Ectodermal cell (in vitro differentiated cells): ENCODE data around the gene CNRIP1.
"Not testable (repeated sequence)": the region's sequence is repeated elsewhere in the genome, so short reads cannot be mapped to it uniquely, and the experiment has no call there.

ENCODE experiments used
- H3K27ac ChIP-seq: 2 replicates; pipeline ENCODE4 v1.7.0; 2013; ENCODE audit warnings: mild to moderate bottlenecking, low read depth, low read length; ENCODE audit not compliant: insufficient read depth, poor library complexity, severe bottlenecking
- H3K27me3 ChIP-seq: 2 replicates; pipeline ENCODE4 v1.7.0; 2013; ENCODE audit warnings: mild to moderate bottlenecking, low read length; ENCODE audit not compliant: insufficient read depth, control insufficient read depth, poor library complexity, severe bottlenecking
- H3K36me3 ChIP-seq: one replicate; pipeline ENCODE4 v1.7.0; 2013; ENCODE audit warnings: low read length; ENCODE audit not compliant: control insufficient read depth, insufficient read depth
- H3K4me1 ChIP-seq: one replicate; pipeline ENCODE4 v1.7.0; 2013; ENCODE audit warnings: low read length; ENCODE audit not compliant: control insufficient read depth, insufficient read depth
- H3K4me3 ChIP-seq: 2 replicates; pipeline ENCODE4 v1.7.0; 2013; ENCODE audit warnings: low read depth, low read length, control low read depth; ENCODE audit not compliant: insufficient read depth
- H3K9me3 ChIP-seq: 2 replicates; pipeline ENCODE4 v1.7.0; 2013; ENCODE audit warnings: mild to moderate bottlenecking, low read length, moderate library complexity; ENCODE audit not compliant: control insufficient read depth
- WGBS, 2 experiments: methylation state at CpG; one replicate each; pipeline ENCODE4 v1.1.7; 2013; ENCODE audit warnings: missing lambda C conversion rate in 2 of 2; 5-methylcytosine and 5-hydroxymethylcytosine counted together

CNRIP1 gene

DNA sequence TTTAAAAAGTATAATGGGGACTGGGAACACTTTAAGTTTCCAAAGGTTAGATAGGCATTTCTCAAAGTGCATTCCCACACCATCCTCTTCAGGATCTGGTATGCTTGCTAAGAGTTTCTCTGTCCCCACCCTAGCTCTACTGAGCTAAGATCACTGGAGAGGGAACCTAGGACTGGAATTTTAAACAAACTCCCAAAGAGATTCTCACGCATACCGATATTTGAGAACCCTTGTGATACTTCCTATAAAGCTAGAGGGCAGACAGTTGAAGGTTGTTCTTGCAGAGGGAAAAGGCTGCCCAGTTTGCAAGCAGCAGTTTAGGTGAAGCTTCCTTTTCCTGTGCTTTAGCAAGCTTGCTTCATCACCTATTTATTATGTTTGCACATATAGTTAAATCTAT lies 3.6 kb downstream of the CNRIP1 start:
- 69 to 80% methylated on average over 2 of the region's 2 CpGs for WGBS, 2 experiments
- Histone ChIP-seq H3K27ac (no peak overlapping the region), H3K36me3 (no peaks in the 10 kb centered on the region), H3K4me3 (no peak overlapping the region), H3K27me3 (peaks cover 46% of the 10 kb centered on the region), H3K9me3 (no peaks in the 10 kb centered on the region), H3K4me1 (peaks cover 12% of the 10 kb centered on the region)

DNA sequence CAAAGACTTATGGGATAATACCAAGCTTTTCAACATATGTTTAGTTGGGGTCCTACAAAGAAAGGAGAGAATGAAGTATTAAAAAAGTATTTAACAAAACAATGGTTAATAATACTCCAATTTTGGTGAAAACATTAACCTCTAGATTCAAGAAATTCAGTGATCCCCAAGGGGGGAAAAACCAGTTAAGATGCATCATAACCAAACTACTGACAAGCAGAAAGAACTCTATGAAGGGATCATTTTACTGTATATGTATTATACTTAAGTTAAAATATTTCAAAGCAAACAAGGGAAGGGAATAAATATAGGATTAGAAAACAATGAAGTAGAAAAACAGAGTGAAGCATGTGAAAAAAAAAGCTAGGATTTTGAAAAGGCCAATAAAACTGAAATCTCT lies 8.7 kb downstream of the CNRIP1 start:
- Histone ChIP-seq H3K27me3 (no peaks in the 10 kb centered on the region), H3K4me1 (no peaks in the 10 kb centered on the region), H3K36me3 (no peaks in the 10 kb centered on the region), H3K4me3 (no peak overlapping the region), H3K9me3 (no peaks in the 10 kb centered on the region), H3K27ac (no peak overlapping the region)

DNA sequence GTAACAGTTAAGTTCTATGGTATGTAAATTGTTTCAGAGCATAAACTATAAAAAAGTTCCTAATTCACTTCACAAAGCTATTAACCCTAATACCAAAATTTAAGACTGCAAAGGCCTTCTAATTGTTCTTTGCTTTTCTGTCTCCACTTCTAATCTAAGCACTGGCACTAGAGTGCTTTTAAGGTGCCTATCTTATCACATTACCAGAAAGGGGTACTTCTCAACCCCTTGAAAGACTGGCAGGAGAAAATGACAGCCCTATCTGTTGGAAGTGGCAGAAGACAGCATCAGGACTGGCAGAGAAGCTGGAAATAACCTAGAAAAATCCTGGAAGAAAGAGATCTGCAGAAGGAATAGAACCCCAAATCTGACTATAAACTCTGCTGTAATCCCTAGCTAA lies 10.3 kb downstream of the CNRIP1 start:
- no peaks in the 10 kb centered on the region for H3K27me3 ChIP-seq

DNA sequence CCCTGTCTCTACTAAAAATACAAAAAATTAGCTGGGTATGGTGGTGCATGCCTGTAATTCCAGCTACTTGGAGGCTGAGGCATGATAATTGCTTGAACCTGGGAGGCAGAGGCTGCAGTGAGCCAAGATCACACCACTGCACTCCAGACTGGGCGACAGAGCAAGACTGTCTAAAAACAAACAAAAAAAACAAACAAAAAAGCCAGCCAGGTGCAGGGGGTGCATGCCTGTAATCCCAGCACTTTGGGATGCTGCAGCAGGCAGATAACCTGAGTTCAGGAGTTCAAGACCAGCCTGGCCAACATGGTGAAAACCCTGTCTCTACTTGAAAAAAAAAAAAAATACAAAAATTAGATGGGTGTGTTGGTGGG lies 15.9 kb downstream of the CNRIP1 start:
- not testable (repeated sequence) for H3K27me3 ChIP-seq, H3K9me3 ChIP-seq, H3K4me3 ChIP-seq, H3K36me3 ChIP-seq, H3K27ac ChIP-seq, H3K4me1 ChIP-seq
- WGBS, 2 experiments = 83 to 89% methylated on average over 1 of the region's 1 CpG

More for the DNA sequence above, 10.3 kb downstream of the CNRIP1 start:
- H3K9me3 ChIP-seq = no peaks in the 10 kb centered on the region
- no peaks in the 10 kb centered on the region for H3K36me3 ChIP-seq
- H3K27ac ChIP-seq = no peak overlapping the region
- H3K4me1 ChIP-seq = no peaks in the 10 kb centered on the region
- H3K4me3 ChIP-seq = no peak overlapping the region

DNA sequence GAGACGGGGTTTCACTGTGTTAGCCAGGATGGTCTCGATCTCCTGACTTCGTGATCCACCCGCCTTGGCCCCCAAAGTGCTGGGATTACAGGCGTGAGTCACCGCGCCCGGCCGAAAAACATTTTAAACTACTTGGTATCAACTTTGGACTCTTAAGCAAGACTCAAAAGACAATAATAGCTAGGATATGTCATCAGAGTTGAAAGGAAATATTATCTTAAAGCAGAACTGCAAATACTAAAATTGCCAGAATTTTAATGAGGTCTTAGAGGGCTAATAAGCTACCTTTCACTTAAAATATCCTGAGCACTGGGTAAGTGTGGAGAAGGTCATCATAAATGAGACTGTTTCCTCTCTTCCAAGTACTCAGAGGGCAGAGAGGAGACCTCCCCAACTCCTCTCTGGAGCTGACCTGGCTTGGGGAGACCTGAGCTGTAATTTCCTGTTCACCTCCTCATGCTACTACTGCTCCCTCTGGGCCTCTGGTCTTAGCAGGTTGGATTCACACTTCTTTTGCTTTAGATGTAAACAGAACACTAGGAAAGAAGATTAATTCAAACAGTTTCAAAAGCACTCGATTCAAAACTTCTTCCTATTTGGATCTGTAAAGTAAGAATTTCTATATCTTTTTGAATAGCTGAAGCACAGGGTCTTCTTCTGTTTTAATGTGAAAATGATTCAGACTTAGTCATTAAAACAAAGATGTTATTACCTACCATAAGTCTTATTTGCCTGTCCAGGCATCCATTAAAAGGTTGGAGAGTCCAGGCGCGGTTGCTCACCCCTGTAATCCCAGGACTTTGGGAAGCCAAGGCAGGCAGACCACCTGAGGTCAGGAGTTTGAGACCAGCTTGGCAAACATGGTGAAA lies 16.5 kb downstream of the CNRIP1 start:
- no peaks in the 10 kb centered on the region for H3K4me1 ChIP-seq
- no peak overlapping the region for H3K27ac ChIP-seq
- no peaks in the 10 kb centered on the region for H3K36me3 ChIP-seq
- H3K9me3 ChIP-seq = no peaks in the 10 kb centered on the region
- H3K27me3 ChIP-seq = no peaks in the 10 kb centered on the region
- 77 to 91% methylated on average over 10 to 11 of the region's 12 CpGs for WGBS, 2 experiments
- H3K4me3 ChIP-seq = no peak overlapping the region

DNA sequence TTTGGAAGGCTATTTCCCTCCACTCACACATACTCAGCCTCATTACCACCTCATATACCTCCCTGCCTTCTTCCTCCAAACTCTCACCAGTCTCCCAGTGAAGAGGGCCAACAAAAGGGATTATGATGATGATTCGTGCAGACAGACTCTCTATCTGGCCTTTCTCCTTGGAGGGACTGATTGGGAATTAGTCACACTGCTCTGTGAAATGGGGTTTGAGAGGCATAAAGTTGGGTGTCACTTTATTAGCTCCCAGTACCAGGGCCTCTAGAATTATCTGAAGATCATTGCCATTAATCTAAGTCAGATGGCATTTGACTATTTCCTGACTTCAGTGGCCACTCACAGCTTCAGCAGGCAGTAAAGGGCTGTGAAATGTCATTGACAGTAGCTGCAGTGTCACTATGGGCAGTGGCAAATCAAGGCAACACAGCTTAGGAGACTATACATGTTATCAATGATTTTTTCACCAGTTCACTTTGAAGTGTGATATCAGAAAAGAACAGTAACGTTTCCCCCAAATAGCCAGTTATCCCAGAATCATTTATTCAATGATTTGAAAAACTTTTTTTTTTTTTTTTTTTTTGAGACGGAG lies 17.4 kb downstream of the CNRIP1 start:
- H3K27ac ChIP-seq = no peak overlapping the region
- H3K4me3 ChIP-seq = no peak overlapping the region
- no peaks in the 10 kb centered on the region for H3K4me1 ChIP-seq
- H3K9me3 ChIP-seq = no peaks in the 10 kb centered on the region
- no peaks in the 10 kb centered on the region for H3K27me3 ChIP-seq
- H3K36me3 ChIP-seq = no peaks in the 10 kb centered on the region
- WGBS, 2 experiments = 83 to 92% methylated on average over 1 to 2 of the region's 3 CpGs

DNA sequence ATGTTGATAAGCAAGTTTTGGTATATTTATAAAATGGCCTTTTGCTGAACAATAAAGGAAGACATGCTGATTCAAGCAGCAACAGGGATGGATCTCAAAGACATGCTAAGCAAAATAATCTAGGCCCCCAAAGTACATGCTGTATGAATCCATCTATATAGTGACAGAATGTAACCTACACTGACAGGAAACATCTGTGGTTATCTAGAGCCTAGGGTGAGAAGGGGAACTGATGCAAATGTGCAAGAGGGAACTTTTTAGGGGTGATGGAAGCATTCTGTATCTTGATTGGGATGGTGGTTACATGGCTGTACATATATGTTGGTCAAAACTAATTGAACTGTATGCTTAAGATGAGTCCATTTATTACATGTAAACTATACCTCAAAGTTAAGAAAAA lies 24.2 kb downstream of the CNRIP1 start:
- Histone ChIP-seq H3K9me3 (no peaks in the 10 kb centered on the region), H3K4me1 (no peaks in the 10 kb centered on the region), H3K27me3 (no peaks in the 10 kb centered on the region), H3K4me3 (no peak overlapping the region), H3K36me3 (no peaks in the 10 kb centered on the region), H3K27ac (no peak overlapping the region)

DNA sequence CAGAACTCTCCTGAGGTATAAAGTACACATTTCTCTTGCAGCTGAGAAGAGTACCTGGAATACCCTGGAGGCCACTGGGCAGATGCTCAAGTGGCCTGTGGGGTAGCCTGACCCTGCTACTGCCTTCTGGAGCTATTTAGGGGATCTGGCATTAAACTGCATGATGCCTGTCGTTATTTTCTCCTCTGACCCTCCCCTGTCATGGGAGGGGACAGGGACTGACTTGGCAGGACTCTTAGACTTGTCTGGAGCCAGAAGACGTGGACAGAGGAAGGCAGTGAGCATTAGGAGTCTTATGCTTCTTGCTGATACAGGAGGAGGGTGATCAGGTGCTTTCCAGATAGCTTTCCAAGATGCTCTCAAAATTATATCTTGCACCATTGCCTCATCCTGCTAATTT lies 24.8 kb downstream of the CNRIP1 start:
- no peaks in the 10 kb centered on the region for H3K27me3 ChIP-seq
- WGBS, 2 experiments = 59 to 67% methylated on average over 2 of the region's 2 CpGs
- H3K4me3 ChIP-seq = no peak overlapping the region
- H3K4me1 ChIP-seq = no peaks in the 10 kb centered on the region
- no peak overlapping the region for H3K27ac ChIP-seq
- no peaks in the 10 kb centered on the region for H3K9me3 ChIP-seq
- H3K36me3 ChIP-seq = no peaks in the 10 kb centered on the region

DNA sequence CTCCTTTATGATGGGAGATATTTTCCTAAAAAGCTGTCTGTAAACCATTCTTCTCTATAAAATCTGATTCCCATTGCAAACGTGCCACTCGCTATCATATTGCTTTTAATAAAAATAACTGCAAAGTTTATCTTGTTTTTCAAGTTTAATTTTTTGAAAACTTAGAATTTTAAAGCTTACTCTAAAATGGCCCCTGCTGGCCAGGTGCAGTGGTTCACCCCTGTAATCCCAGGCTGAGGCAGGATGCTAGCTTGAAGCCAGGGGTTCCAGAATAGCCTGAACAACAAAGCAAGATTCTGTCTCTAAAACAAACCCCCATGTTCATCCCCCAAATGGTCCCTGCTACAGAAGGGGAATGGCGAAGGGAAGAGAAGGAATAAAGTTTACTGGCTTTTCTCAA lies 25.6 kb downstream of the CNRIP1 start:
- Histone ChIP-seq H3K4me1 (no peaks in the 10 kb centered on the region), H3K9me3 (no peaks in the 10 kb centered on the region), H3K4me3 (no peak overlapping the region), H3K36me3 (no peaks in the 10 kb centered on the region), H3K27me3 (no peaks in the 10 kb centered on the region), H3K27ac (no peak overlapping the region)
- WGBS, 2 experiments = 85% methylated on average over 3 of the region's 3 CpGs; no CpG with 5 or more reads in 1 of the 2 experiments

DNA sequence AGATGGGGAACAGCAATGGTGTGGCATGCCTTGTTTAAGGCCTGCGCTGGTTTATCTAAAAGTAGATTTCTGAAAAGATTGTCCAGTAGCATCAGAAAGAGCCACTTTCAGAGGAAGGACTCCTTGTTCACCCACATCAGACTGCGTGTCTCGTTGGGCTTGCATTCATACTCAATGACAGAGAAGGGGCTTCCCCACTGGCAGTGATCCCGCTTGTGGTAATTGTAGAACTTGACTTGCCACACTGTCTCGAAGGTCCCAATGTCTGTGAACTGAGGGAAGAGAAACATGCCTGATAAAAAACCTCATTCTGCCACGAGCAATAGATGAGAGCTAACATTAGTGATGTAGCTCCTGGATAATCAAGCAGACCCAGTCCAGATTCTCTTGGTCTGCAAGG lies 26.0 kb downstream of the CNRIP1 start:
- no peaks in the 10 kb centered on the region for H3K27me3 ChIP-seq
- no peak overlapping the region for H3K27ac ChIP-seq
- H3K36me3 ChIP-seq = no peaks in the 10 kb centered on the region
- no peaks in the 10 kb centered on the region for H3K9me3 ChIP-seq
- no peak overlapping the region for H3K4me3 ChIP-seq
- H3K4me1 ChIP-seq = no peaks in the 10 kb centered on the region
- 89 to 92% methylated on average over 6 of the region's 6 CpGs for WGBS, 2 experiments
